Heart left ventricle (tissue), 13 donors: ENCODE measurements around the gene EIF2S2.

Source experiments
- POLR2A ChIP-seq, 2 donors: fragments of 450-650 bp; IDR thresholded peaks; one replicate each; pipeline ENCODE4 v1.6.1; 2017; ENCODE audit warnings: antibody characterized with exemption in 2 of 2, mild to moderate bottlenecking in 2 of 2, moderate library complexity in 2 of 2
- TF ChIP-seq, protein P1 (sequence below), 12 donors: fragments of 200-600 bp; sonication (generic) in 4 of 12; IDR thresholded peaks; one replicate each; pipeline versions ENCODE4 v1.5.0 to v1.8.0; 2018 to 2022; ENCODE audit warnings: antibody characterized with exemption in 12 of 12, mild to moderate bottlenecking in 5 of 12
- donor health status: ischemic (EF 13 %, LVEDD 7.1; RV severe dilation, severe dysfunction).
- donor health status: DM: no; HTN: yes; CAD: no.
- donor health status: DM: no; HTN: no; CAD: no.
- donor health status: ischemic (EF 25% LVEDD 6.9; RV normal size, moderate dysfunction).
- donor health status: ischemic (EF 25% LVEDD 5.7; RV mildly dilated, moderate dysfunction).
- donor health status: ischemic (EF 35%, LVEDD 5.7; RV mildly dilated, moderate dysfunction).
- donor health status: nonischemic (EF 11% LVEDD 7.7; RV severe dilation, severe dysfunction).
- donor health status: DM: yes; HTN: yes; CAD: no.
- donor health status: PGD.
- donor health status: ischemic (EF 29% LVEDD 5.4; RV normal size, mild dysfunction).
- donor health status: nonischemic (EF 23%, LVEDD 6.1; RV moderate dilation, normal function).

DNA sequence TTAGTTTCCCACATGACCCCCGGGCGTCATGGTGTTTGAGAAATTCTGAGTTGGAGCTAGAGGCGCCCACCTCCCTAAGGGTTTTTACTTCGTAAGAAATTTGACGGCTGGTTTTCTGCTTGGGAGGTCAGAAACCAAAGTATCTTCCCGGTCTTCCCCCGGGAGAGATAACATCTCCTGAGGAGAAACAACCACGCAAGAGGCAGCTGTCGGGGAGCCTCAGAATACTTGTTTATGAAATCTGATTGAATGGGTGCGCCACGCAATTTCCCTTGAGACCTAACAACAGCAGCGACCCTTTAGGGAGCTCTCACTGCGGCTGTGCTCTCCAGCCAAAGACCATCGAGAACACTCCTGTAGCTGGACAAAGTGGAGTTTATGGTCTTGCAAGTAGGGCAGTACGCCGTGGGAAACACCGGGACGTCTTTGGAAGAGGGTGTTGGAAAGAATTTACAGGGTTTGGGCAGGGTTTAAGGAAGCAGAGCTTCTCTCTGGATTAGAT is 608 bp upstream of the EIF2S2 start:
- TF ChIP-seq POLR2A (IDR thresholded peaks at IDR 0.05): no peak
- TF ChIP-seq, protein P1, sequence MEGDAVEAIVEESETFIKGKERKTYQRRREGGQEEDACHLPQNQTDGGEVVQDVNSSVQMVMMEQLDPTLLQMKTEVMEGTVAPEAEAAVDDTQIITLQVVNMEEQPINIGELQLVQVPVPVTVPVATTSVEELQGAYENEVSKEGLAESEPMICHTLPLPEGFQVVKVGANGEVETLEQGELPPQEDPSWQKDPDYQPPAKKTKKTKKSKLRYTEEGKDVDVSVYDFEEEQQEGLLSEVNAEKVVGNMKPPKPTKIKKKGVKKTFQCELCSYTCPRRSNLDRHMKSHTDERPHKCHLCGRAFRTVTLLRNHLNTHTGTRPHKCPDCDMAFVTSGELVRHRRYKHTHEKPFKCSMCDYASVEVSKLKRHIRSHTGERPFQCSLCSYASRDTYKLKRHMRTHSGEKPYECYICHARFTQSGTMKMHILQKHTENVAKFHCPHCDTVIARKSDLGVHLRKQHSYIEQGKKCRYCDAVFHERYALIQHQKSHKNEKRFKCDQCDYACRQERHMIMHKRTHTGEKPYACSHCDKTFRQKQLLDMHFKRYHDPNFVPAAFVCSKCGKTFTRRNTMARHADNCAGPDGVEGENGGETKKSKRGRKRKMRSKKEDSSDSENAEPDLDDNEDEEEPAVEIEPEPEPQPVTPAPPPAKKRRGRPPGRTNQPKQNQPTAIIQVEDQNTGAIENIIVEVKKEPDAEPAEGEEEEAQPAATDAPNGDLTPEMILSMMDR (IDR thresholded peaks at IDR 0.05): no peak
